NCI-H2227 treated with DMSO at 0.1 percent for 48 hours (cell line): ENCODE data around the gene APH1B.
"Not testable (repeated sequence)": the region's sequence is repeated elsewhere in the genome, so short reads cannot be mapped to it uniquely, and the experiment has no call there.

Experiments used
- DNase-seq: peaks from one replicate; lab custom pipeline; 2025; lab: John Stamatoyannopoulos, UW

APH1B gene

DNA sequence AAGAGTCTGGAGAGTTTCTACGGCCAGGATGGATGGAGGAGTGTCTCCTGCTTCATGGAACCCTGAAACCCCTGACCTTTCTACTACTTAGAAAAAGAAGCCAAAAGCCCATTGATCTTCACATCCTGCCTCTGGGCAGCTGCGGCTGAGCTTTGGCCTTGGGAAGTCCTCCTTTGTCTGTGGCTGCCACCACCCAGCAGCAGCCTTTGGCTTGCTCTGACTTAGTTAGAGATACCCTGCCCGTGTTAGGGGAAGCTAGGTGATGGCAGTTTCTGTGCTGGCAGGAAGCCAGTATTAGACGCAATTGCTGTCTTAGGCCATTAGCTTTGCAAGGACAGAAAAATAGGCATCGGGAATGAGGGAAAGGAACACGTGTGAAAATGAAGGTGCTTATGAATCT lies 18.8 kb downstream of the APH1B start:
- DNase-seq: peak; percentile 7

DNA sequence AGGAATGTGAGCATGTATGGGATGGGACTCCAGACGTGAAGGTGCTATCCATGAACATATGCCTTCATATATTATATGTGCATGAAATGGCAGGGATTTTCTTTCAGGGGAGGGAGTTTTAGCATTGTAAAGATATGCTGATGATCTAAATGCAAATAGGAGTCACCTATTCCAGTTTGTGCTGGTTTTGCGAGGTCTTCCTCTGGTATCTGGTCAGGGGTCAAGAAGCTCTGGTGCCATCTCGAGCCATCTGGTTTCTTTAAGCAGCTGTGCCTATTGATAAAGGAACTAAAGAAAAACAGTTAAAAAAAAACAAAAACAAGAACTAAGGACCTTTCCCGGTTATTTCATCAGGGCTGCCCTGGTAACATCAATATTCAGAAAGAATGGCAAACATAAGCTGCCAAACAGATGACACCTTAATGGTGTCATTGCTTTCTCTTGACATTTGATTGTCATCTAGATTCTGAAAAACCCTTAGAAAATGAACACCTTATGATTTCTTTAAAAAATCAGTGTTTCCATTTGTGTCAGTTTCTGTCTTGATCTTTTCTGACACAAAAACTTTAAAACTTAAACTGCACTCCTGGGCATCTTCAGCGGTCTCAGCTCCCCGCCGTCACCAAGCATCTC lies 22.7 kb downstream of the APH1B start:
- no peak for DNase-seq

DNA sequence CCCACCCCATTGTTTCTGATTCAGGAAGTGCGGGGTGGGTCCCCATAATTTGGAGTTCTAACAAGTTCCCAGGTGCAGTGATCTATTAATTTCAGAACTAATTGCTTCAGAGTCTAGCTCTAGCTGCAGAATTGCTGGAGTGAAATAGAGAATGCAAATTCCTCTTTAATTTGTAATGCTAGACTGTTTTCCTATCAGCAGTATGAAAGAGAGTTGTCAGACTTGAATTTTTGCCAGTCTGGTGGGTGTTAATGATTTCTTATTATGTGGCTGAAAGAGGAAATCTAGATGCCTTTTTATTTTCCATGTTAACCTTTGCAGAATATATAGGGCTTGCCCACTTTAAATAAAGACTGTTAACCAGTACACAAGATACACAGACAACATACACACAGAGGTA lies 23.7 kb downstream of the APH1B start:
- DNase-seq: no peak

DNA sequence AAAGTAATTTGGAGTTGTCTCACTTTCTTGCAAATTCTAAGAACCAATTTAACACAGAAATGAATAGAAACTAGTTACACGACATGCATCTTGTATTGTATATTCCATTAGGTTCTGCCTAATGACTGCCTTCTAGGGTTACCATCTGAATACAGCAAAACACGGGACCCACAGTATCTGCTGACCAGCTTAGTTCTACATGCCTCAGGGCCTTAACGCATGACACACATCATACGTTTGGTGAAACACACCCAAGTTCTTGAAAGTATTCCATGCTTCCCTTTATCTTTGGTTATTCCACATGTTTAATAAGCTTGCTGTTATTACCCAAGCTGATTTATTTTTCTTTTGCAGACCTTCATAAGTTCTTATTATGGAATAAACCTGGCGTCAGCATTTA lies 27.9 kb downstream of the APH1B start:
- DNase-seq: no peak

DNA sequence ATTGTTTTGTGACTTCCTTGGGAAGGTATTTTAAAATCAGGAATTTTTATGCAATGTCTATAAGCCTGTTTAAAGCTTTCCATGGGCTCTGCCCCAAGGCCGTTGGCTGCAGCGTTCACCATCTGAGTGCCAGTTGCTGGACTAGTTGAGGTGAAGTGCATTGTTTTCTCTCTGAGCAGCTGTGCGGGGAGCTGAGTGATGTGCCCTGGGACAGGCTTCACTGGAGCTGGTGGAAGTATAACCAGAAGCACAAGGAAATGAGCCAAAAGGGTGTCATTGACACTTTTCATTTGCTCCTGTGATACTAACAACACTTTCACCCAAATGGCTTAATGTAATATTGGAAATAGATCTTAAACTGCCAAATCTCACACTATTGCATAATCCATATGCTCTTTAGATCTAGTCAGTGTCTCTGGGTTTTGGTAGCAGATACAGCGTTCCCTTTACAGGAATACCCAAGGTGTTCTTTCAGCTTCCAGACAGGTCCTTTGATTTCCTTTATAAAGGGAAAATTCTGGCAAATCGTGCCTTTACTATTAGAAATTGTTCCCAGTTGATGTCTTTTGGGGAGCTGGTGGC lies 29.2 kb downstream of the APH1B start:
- DNase-seq: no peak

DNA sequence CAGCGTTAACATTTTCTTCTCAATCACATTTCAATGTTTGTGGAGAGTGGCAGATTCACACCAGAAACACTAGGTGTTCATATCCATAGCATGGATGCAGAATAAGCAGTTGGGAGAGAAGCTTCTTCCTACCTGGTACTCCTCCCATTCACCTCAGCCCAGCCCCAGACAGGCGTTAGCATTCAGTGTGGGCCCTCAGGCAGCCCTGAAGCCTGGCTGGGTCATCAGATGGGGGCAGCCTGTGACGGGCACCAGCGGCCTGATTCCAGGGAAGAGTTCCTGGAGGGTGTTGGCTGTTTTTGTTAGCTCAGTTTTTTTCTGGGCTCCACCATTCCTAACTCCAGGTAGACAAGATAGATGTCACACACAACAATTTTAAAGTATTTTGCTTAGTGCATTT lies 31.1 kb downstream of the APH1B start:
- no peak for DNase-seq

DNA sequence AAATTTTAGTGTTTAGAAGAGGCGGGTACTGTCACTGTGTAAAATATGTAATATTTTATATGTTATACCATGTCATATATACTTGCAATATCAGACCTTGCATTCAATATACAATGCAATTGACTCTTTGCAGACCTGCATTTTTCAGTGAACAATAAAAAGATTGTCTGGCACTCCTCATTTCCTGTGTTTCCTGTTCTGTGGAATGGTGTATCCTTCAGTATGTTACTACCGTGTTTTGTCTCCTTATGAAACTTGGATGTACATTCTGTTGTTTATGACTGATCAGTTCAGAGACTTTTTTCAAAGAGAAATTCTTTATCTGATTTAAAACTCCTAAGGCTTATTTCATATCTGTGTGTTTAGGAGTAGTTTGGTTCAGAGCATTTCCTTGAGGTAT lies 31.5 kb downstream of the APH1B start:
- no peak for DNase-seq

DNA sequence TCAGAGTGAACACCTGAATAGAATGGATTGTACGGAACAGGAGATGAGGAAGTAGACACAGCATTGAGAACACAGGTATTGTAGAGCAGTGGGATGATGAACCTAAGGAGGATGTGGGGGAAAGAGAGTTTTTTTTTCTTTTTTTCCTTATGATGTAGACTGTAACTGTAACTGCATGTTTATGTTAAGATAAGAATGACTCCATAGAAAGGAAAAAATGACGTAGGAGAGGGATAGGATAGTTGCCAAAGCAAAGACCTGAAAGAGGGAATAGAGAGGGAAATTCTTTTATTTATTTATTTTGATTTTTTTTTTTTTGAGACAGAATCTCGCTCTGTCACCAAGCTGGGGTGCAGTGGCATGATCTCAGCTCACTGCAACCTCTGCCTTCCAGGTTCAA lies 33.2 kb downstream of the APH1B start:
- no peak for DNase-seq

DNA sequence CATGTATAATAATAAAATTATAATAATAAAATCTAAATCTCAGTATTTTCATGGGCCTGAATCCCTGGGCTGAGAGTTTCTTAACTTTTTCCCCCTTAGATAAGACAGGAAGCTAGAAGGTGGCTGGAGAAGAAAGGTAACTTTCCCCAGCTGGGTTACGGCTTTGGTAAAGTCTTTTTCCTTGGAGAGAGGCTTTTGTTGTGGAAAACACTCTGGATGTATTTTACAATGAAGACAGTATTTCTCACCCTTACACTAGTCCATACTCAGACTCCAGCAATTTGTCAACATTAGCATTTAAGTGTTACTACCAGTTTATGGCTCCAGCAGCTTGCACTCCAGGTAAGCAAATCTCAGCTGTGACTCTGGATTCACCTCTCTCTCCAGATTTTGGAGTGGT lies 34.9 kb downstream of the APH1B start:
- DNase-seq: no peak

DNA sequence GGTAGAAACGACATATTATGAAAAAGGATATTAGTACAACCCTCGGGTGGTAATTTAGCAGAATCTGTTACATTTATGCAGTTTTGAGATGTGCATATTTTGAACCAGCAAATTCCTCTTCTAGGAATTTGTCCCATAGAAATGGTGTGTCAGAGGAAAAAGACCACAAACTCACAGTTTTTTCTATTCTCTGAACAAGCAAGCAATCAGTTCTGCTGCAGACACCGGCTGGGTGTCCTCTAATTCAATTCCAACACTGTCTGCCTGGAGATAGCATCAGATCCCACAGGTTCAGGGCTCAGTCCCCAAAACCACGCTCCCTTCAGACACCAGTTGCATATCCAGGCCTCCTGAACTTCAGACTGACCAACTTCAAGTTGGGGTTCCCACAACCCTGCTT lies 36.4 kb downstream of the APH1B start:
- DNase-seq: no peak

DNA sequence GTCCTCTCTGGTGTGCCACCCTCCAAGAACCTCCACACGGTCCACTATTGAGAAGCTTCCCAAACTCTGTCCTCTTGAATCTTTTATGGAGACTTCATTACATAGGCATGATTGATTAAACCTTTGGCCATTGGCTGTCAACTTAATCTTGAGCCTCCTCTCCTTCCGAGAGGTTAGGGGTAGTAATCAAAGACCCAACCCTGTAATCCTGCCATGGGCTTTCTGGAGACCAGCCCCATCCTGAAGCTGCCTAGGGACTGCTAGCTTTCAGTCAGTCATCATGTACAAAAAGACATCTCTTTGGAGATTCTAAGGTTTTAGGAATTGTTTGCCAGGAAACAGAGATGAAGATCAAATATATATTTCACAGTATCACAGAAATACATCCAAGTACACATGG lies 37.0 kb downstream of the APH1B start:
- no peak for DNase-seq

DNA sequence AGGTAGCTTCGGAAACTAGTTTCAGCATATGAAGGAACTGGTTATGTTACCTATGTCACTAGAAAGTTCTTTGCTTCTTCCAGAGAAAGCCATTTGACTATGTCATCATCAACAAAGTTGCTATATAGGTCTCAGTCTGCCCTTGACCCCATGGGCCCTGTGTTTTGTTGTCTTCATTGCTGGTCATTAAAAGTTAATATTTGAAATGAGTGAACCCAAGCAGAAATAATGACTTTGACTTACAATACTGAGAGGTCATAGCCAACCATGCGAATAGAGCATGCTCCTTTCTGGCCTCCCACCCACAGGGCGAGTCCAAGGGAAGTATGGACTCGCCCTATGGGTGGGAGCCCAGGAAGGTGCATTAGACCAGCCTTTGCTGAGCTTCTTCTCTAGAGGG lies 40.9 kb downstream of the APH1B start:
- no peak for DNase-seq

DNA sequence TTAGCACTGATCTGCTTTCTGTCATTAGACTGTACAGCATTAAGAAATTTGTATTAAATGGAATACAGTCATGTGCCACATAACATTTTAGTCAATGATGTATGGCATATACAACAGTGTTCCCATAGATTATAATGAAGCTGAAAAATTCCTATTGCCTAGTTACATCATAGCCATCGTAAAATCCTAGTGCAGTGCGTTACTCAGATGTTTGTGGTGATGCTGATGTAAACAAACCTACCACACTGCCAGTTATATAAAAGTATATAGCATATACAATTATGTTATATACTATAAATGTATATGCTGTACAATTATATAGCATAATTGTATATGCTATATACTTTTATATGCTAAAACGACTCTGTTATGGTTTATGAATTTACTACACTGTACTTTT lies 41.7 kb downstream of the APH1B start:
- no peak for DNase-seq

DNA sequence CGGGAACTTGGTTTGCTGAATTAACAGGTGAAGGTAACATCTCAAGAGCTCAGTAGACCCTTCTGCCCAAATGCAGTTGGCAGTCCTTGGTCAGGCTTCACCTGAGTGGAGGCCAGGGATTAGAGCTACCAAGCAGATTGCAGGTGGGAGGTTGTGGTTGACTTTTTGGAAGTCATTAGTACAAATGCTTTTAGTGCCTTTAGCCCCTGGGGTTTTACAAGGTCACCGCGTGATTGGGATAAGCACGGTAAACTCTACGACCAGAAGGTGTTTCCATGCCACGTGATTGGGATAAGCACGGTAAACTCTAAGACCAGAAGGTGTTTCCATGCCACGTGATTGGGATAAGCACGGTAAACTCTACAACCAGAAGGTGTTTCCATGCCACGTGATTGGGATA lies 43.0 kb downstream of the APH1B start:
- not testable (repeated sequence) for DNase-seq

DNA sequence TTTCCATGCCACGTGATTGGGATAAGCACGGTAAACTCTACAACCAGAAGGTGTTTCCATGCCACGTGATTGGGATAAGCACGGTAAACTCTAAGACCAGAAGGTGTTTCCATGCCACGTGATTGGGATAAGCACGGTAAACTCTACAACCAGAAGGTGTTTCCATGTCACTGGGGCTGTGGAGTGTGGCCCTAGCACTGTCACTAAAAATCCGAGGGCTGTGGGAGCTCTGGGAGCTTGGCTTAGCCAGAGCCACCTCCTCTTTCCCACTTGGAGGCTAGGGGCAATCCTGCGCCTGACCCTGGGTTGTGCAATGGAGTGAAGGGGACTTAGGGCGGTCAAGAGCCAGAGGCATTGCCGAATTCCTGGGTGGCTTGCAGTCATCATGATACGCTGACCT lies 43.6 kb downstream of the APH1B start:
- not testable (repeated sequence) for DNase-seq

DNA sequence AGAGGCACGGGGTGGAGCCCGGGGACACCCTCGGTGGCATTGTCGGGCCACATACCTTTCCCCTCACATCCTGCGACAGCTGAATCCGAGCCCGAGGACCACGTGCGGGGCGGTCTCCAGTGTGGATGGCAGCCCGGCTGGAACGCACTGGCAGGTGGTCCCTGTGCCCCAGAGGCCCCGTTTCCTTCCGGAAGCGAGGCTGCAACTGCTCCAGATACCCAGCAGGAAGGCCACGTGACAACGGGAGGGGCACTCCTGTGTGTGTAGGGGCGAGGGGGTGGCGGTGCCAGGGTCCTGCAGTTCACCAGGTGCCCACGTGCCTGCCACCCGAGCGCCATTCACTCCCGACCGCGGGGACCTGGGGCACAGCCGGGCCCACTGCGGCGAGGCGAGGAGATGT lies 44.1 kb downstream of the APH1B start:
- no peak for DNase-seq

DNA sequence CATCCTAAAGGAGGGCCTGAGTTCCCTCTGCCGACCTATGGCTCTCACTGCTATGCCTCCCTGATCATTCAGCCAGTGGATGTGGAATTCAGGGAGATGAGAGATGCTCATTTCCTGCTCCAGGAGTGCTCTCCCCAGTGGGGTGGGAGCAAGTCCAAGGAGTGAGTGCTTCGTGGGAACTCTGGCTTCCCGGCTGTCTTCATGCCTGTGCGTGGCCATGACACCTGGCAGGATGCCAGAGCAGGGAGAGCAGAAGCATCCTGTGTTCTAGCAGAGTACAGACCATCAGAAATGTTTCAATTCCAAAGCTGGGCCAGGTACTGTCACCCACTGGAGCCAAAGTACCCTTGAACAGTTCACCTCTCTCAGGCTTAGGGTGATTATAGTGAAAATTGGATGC lies 45.1 kb downstream of the APH1B start:
- no peak for DNase-seq

DNA sequence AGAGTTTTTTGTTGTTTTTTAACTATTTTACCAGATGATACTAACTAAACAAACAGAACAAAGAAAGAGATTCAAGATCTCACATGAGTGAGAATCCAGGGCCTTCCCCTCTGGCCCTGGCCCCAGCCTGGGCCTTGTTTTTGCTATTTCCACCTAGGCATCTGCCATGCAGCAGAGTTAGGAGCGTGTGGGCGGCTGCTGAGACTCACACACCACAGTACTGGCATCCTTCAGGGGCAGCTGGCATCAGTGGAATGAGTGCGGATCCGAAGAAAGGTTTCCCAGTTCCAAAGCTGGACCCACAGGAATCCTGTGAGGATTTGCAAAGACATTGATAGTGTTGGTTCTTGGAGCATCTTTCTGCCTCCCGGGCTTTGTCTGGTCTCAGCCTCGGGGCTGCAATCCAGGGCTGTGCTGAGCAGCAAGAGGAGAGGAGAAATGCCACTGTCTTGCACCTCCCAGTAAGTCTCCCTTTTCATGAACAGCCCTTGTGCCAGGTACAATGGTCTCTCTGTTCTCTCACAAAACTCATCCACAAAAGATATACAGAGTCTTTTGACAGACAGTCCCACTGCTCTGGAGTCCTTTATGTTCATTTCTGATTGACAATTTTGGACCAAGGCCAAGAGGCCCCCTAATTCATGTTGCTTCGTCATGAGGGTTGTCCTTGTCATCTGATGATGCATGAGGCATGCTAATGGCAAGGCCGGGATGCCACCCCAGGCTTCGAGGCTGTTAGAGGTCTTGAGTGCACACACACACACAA lies 46.6 kb downstream of the APH1B start:
- DNase-seq: no peak

DNA sequence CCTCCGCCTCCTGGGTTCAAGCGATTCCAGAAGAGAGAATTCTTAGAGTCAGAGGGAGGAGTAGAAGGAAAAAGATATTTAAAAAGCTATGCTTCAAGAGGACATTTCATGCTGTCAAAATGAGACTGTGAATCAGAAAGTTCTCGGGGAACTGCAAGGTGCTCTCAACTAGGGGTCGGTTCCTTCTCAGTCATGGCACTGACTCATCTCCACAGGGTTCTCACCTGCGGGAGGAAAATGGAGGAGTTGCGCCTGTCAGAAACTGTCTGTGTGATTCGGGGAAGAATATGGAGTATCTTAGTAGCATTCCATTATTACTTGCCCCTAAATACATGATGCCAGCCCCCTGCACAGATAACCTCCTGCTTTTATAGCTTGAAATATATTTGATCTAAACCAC lies 47.4 kb downstream of the APH1B start:
- DNase-seq: no peak

DNA sequence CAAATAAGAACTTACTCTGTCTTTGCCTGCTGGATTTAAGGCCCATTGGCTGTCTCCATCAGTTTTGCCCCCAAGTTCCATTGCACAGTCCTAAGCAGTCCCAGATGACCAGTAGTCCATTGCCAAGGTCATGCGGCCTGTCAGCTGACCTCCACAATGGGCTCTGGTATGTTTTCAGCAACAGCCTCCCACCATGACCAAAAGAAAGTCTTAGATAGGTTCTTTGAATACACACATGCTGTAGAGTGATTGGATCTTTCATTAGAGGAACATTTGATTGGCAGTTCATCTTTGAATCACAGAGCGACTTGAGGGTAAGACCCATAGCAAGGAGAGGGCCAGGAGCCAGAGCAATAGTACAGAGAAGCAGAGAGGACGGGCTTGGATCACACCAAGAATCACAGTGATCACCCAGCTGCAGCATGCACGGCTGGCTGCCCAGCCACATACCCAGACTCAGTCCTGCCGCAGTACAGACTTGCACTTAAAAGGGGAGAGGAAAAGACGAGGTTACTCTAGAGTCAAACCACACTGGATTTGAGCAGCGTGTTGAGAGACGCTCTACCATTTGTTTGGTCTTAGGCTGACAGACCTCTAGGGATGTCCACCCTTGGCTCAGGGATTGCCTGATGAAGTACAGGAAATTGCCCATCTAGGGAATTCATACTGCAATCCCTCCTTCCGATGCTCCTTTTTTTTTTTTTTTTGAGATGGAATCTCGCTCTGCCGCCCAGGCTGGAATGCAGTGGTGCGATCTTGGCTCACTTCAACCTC lies 50.4 kb downstream of the APH1B start:
- DNase-seq: no peak

DNA sequence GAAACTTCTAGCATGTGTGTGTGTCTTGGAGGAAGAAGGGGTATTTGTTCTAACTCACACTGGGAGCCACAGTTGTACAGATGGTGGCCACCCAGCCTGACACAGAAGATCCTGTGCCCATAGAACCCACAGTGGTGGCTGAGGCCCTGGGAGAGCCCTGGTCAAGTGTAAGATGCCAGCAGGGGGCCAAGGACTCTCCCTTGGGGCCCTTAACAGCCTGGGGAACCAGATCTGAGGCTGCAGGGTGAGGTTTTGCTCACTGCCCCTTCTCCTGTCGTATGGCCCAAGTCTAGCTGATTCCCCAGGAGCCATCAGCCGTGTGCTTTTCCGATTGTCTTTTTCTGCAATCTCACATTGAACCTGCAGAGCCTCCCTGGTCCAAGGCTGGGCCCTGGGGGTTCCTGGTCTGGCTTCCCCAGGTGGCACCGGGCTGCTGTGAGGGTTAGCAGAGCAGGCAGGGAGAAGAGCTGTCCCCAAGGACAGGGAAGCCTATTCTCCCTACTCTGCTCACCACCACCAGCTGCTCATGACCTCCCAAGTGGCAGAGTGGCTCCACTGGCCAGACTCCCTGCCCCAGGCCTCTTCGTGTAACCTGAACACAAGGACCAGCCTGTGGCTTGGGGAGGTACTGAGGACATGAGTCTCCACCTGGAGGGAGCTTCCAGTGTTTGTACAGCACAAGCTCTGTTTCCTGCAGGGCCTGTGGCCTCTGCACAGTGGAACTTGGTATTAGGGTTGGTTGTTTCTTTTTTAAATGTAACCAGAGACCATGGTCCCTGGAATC lies 52.4 kb downstream of the APH1B start:
- DNase-seq: no peak

DNA sequence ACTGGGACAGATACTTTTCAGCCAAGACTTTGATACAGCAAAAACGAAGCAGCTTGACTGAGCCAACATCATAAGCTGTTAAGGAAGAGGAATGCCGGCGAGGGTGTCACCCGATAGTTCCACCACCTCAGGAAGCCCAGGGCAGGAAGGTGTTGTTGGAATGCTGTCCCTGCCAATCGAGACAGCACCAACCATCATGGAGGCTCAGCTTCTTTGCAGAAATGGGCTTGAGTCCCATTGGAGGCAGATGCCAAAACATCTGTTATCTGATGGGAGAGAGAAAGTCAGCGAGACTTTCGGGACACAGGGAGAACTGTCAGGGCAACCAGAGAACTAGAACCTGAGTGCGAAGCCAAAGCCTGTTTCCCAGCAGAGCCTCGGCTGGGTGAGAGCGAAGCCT lies 53.5 kb downstream of the APH1B start:
- DNase-seq: no peak
